Gastrocnemius medialis (tissue), 4 donors: ENCODE measurements around the gene TM2D1. TPM values are rescaled to one million over a fixed set of nuclear protein-coding genes. Genes with fewer than 3 reads are reported as not detected.
"Not testable (repeated sequence)": the region's sequence is repeated elsewhere in the genome, so short reads cannot be mapped to it uniquely, and the experiment has no call there.

ENCODE experiments used
- ATAC-seq, 2 donors: fragments of 150-250 bp; one replicate each; pipeline ENCODE4 v1.9.1; 2016
- DNase-seq, 2 donors: peaks; one replicate each; pipeline ENCODE4 v3.0.0-alpha.2; 2019
- H3K27ac ChIP-seq, 4 donors: fragments of 200-600 bp; sonication (generic); 1 replicate in 1 of 4; 2 replicates in 3 of 4; pipeline ENCODE4 v1.5.1; 2016 to 2018; ENCODE audit warnings: mild to moderate bottlenecking in 2 of 4, moderate library complexity in 1 of 4
- H3K27me3 ChIP-seq, 3 donors: fragments of 200-600 bp; sonication (generic) in 2 of 3; 1 replicate in 1 of 3; 2 replicates in 2 of 3; pipeline versions ENCODE4 v1.5.1 to v1.6.0; 2016 to 2019; ENCODE audit warnings: mild to moderate bottlenecking in 1 of 3, moderate library complexity in 1 of 3
- H3K36me3 ChIP-seq, 2 donors: fragments of 200-600 bp; sonication (generic) in 1 of 2; one replicate each; pipeline ENCODE4 v1.5.1; 2017 to 2018
- H3K4me1 ChIP-seq, 2 donors: fragments of 200-600 bp; sonication (generic) in 1 of 2; one replicate each; pipeline ENCODE4 v1.5.1; 2016 to 2017; ENCODE audit warnings: mild to moderate bottlenecking in 2 of 2
- H3K4me3 ChIP-seq, 4 donors: fragments of 200-600 bp; sonication (generic) in 3 of 4; 1 replicate in 1 of 4; 2 replicates in 3 of 4; pipeline ENCODE4 v1.5.1; 2016 to 2019; ENCODE audit warnings: mild to moderate bottlenecking in 2 of 4
- H3K9me3 ChIP-seq, 3 donors: fragments of 200-600 bp; sonication (generic) in 2 of 3; 1 replicate in 1 of 3; 2 replicates in 2 of 3; pipeline ENCODE4 v1.5.1; 2016 to 2019
- POLR2A ChIP-seq, 2 donors: fragments of 450-650 bp; IDR thresholded peaks; one replicate each; pipeline ENCODE4 v1.6.1; 2017; ENCODE audit warnings: antibody characterized with exemption in 2 of 2, mild to moderate bottlenecking in 2 of 2, moderate library complexity in 2 of 2
- in situ Hi-C, 4 donors: fragments of 200-750 bp; cut with MboI; loops; one replicate each; pipeline versions ENCODE4 v1.15.0 to v1.8.0; 2017; ENCODE audit warnings: low sequenced_read_pairs in 4 of 4
- intact Hi-C: fragments of 100-400 bp; cut with DNase I; formaldehyde crosslinking; loops from one replicate; pipeline ENCODE4 v1.15.1; 2023; ENCODE audit warnings: low total_unique reads
- total RNA-seq, 4 donors: library from RNA; depleted of rRNA; stranded (reverse); fragments of >200 nt; gene quantifications; one replicate each; pipeline versions ENCODE4 v1.1.0 to v1.2.3, GENCODE V29; 2016
- TF ChIP-seq, protein P1 (sequence below), 5 experiments: fragments of 450-650 bp in 3 of 5; fragments of 200-600 bp in 2 of 5; sonication (generic) in 2 of 5; IDR thresholded peaks in 4 of 5; conservative IDR thresholded peaks in 1 of 5; 1 replicate in 4 of 5; 2 replicates in 1 of 5; pipeline ENCODE4 v1.5.1; 2016 to 2019; ENCODE audit warnings: antibody characterized with exemption in 5 of 5, mild to moderate bottlenecking in 3 of 5, moderate library complexity in 3 of 5

TM2D1 gene
- total RNA-seq, 4 donors from 2014 or later = 33.6 to 56.8 (median 38.5) TPM

DNA sequence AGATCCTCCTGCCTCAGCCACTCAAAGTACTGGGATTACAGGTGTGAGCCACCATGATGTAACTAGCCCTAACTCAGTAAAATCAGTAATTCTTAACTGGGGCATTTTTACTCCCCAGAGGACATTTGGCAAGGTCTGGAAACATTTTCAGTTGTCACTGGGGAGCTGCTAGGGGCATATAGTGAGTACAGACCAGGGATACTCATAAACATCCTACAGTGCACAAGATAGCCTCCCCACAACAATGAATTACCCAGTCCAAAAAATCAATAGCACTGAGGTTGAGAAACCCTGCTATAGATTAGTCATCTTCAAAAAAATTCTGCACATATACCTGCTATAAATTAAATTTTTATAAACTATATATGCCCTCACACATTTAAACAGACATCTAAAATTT, 13.0 kb downstream of the TM2D1 start:
- intact Hi-C loops (no loop called here), in situ Hi-C loops (no loop called here)
- peaks cover 0 to 23% of the 10 kb centered on the region in 2 donors for H3K36me3 ChIP-seq
- DNase-seq (no peak), ATAC-seq (no peak)
- H3K4me1 ChIP-seq = no peaks in the 10 kb centered on the region
- H3K4me3 ChIP-seq = no peak overlapping the region
- no peaks in the 10 kb centered on the region for H3K27me3 ChIP-seq
- TF ChIP-seq POLR2A (IDR thresholded peaks at IDR 0.05) = no peak
- TF ChIP-seq, protein P1, sequence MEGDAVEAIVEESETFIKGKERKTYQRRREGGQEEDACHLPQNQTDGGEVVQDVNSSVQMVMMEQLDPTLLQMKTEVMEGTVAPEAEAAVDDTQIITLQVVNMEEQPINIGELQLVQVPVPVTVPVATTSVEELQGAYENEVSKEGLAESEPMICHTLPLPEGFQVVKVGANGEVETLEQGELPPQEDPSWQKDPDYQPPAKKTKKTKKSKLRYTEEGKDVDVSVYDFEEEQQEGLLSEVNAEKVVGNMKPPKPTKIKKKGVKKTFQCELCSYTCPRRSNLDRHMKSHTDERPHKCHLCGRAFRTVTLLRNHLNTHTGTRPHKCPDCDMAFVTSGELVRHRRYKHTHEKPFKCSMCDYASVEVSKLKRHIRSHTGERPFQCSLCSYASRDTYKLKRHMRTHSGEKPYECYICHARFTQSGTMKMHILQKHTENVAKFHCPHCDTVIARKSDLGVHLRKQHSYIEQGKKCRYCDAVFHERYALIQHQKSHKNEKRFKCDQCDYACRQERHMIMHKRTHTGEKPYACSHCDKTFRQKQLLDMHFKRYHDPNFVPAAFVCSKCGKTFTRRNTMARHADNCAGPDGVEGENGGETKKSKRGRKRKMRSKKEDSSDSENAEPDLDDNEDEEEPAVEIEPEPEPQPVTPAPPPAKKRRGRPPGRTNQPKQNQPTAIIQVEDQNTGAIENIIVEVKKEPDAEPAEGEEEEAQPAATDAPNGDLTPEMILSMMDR (IDR thresholded peaks at IDR 0.05 in 4 of 5, conservative IDR thresholded peaks at IDR 0.05 in 1 of 5) = no peak
- no peaks in the 10 kb centered on the region for H3K9me3 ChIP-seq
- H3K27ac ChIP-seq = no peak overlapping the region

DNA sequence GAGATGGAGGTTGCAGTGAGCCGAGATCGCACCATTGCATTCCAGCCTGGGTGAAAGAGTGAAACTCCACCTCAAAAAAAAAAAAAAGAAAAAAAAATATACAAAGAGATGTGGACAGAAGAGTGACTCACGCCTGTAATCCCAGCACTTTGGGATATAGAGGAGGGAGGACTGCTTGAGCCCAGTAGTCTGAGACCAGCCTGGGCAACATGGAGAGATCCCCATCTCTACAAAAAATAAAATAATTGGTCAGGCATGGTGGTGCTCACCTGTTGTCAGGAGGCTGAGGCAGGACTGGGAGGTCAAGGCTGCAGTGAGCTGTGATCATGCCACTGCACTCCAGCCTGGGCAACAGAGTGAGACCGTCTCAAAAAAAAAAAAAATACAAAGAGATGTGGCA, 13.7 kb downstream of the TM2D1 start:
- H3K4me1 ChIP-seq, ATAC-seq, H3K27me3 ChIP-seq, intact Hi-C loops, H3K9me3 ChIP-seq, in situ Hi-C loops, DNase-seq, H3K4me3 ChIP-seq, H3K27ac ChIP-seq: not testable (repeated sequence)
- H3K36me3 ChIP-seq = peaks cover 0 to 29% of the 10 kb centered on the region in 2 donors

DNA sequence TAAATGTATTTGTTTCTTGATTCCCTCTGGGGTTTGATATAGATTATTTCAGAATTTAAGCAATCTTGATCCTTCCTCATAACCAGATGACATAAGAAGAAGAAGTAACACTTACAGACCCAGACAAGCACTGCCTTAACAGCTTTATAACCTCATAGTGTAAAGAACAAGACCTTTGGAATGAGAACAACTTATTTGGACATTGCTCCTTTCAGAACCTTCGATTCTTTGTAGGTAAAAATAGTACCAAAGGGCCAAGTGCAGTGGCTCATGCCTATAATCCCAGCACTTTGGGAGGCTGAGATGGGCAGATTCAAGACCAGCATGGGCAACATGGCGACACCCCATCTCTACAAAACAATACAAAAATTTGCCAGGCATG, 15.0 kb downstream of the TM2D1 start:
- TF ChIP-seq, protein P1 (IDR thresholded peaks at IDR 0.05 in 4 of 5, conservative IDR thresholded peaks at IDR 0.05 in 1 of 5) = no peak
- no peak for TF ChIP-seq POLR2A (IDR thresholded peaks at IDR 0.05)
- ATAC-seq (no peak), DNase-seq (no peak)
- Histone ChIP-seq H3K27ac (no peak overlapping the region), H3K4me3 (no peak overlapping the region), H3K27me3 (no peaks in the 10 kb centered on the region), H3K9me3 (no peaks in the 10 kb centered on the region), H3K36me3 (peaks cover 0 to 42% of the 10 kb centered on the region in 2 donors), H3K4me1 (no peaks in the 10 kb centered on the region)
- intact Hi-C loops (no loop called here), in situ Hi-C loops (no loop called here)

DNA sequence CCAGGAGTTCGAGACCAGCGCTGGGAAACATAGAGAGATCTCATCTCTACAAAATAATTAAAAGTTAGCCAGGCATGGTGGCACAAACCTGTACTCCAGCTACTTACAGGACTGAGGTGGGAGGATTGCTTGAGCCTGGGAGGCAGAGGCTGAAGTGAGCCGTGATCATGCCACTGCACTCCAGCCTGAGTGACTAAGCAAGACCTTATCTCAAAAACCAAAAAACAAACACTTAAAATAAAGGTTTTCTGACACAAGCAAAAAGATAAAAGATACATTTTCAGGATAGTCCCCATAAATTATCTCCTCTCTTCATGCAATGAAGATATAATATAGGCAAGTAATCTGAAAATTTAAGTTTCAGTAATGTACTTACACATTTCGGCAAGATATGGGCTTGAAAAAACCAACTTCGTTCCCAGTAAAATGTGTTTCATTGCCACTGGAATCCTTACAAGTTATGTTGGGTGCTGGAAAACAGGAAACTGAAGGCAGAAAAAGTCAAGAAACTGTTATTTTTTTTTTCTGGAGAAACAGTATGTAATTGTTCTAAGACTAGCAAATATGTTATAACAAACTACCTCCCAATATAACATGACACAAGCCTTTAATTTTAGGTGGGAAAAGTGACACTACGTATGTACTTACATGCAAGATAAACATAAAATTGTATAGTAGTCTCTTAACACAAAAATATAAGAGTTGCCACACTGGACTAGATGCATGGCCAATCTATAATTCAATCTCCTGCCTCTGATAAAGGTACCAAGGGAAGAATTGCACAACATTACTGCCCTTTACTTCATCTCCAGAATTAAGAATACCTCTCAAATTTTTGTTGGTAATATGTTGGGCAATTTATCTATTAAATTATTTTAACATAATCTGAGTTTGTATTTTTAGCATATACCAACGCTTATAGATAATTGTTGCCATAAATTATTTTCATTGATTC, 15.7 kb downstream of the TM2D1 start:
- no peak overlapping the region for H3K4me3 ChIP-seq
- H3K4me1 ChIP-seq = no peaks in the 10 kb centered on the region
- no peak for DNase-seq
- TF ChIP-seq, protein P1 (IDR thresholded peaks at IDR 0.05 in 4 of 5, conservative IDR thresholded peaks at IDR 0.05 in 1 of 5) = no peak
- in situ Hi-C loops (no loop called here), intact Hi-C loops (no loop called here)
- H3K36me3 ChIP-seq = peaks cover 0 to 49% of the 10 kb centered on the region in 2 donors
- H3K9me3 ChIP-seq = no peaks in the 10 kb centered on the region
- ATAC-seq = no peak
- no peaks in the 10 kb centered on the region for H3K27me3 ChIP-seq
- H3K27ac ChIP-seq = no peak overlapping the region

DNA sequence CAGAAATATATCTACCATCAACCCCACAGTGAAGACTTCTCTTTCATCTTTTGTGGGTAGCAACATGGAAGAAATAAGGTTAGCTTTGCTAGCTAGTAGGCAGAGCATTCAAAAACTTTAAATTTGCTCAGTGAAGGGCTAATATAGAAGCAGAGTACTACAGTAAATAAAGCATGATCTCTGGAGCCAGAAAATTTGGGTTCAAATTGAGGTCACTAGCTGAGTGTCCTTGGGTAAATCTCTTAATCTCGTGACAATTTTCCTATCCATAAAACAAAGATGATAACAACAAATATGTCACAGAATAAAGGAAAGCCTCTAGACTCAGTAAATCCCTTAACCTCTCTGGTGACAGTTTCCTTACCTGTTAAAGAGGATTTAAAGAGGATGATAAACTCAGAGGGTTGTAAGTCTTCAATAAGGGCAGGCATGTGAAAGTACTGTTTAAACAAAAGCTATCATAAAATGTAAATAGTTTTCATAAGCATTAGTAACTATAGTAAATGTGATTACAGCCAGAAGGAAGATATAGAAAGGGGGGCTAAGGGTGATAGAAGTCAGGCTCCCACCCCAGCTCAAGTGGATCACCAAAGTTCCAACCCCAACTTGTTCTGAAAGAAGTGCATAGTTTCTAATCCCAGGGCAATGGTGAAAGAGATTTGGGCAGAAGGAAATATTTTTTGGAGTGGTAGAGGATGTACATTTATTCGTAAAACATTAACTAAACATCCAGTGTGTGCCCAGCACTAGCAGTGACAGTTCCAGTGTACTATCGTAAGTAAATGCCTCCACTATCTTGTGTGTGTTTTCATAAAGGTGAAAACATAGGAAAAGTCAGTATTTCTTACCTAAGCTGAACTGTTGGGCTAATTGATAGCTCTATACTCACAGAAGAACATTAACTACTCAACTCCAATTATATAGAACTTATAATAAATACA, 24.8 kb downstream of the TM2D1 start:
- H3K27ac ChIP-seq = no peak overlapping the region
- in situ Hi-C loops = no loop called here
- peaks cover 2 to 70% of the 10 kb centered on the region in 2 donors for H3K36me3 ChIP-seq

More for the DNA sequence above, 24.8 kb downstream of the TM2D1 start:
- TF ChIP-seq, protein P1 (IDR thresholded peaks at IDR 0.05 in 4 of 5, conservative IDR thresholded peaks at IDR 0.05 in 1 of 5) = no peak
- no peak for TF ChIP-seq POLR2A (IDR thresholded peaks at IDR 0.05)
- intact Hi-C loops = no loop called here
- no peaks in the 10 kb centered on the region for H3K27me3 ChIP-seq
- DNase-seq (no peak), ATAC-seq (no peak)
- H3K4me3 ChIP-seq = no peak overlapping the region
- H3K4me1 ChIP-seq = no peaks in the 10 kb centered on the region
- H3K9me3 ChIP-seq = no peaks in the 10 kb centered on the region
